CD14-positive monocyte (primary cell): ENCODE results near the gene FYB2. TPM values are rescaled to one million over a fixed set of nuclear protein-coding genes. Genes with fewer than 3 reads are reported as not detected.

Experiments
- DNase-seq, 3 donors: peaks; one replicate each; pipeline ENCODE4 v3.0.0-alpha.2; 2011 to 2022
- H2AFZ ChIP-seq: 2 replicates; pipeline ENCODE4 v1.6.0; 2012; ENCODE audit warnings: mild to moderate bottlenecking, low read depth, low read length, inconsistent platforms; ENCODE audit not compliant: insufficient read depth, poor library complexity, severe bottlenecking
- H3K27ac ChIP-seq, 2 donors: 1 replicate in 1 of 2; 2 replicates in 1 of 2; pipeline ENCODE4 v1.5.1; 2012 to 2013; ENCODE audit warnings: low read length in 2 of 2, control low read depth in 1 of 2, inconsistent platforms in 1 of 2, low read depth in 1 of 2, mild to moderate bottlenecking in 1 of 2
- H3K27me3 ChIP-seq, 2 donors: one replicate each; pipeline versions ENCODE4 v1.6.0 to v1.6.1; 2011 to 2013; ENCODE audit warnings: low read length in 2 of 2; ENCODE audit not compliant: control insufficient read depth in 2 of 2, insufficient read depth in 2 of 2
- H3K36me3 ChIP-seq, 2 donors: replicated peaks in 1 of 2; 1 replicate in 1 of 2; 2 replicates in 1 of 2; pipeline versions ENCODE4 v1.5.1 to v1.6.1; 2012 to 2013; ENCODE audit warnings: low read length in 2 of 2, control low read depth in 1 of 2, inconsistent platforms in 1 of 2, mild to moderate bottlenecking in 1 of 2; ENCODE audit not compliant: insufficient read depth in 2 of 2, control insufficient read depth in 1 of 2
- H3K4me1 ChIP-seq, 2 donors: 1 replicate in 1 of 2; 2 replicates in 1 of 2; pipeline versions ENCODE4 v1.5.1 to v1.6.1; 2012 to 2013; ENCODE audit warnings: low read length in 2 of 2, control low read depth in 1 of 2, inconsistent platforms in 1 of 2, mild to moderate bottlenecking in 1 of 2, moderate library complexity in 1 of 2; ENCODE audit not compliant: insufficient read depth in 2 of 2, control insufficient read depth in 1 of 2
- H3K4me2 ChIP-seq: replicated peaks from 2 replicates; pipeline ENCODE3; 2012; ENCODE audit warnings: low read length, moderate library complexity, mild to moderate bottlenecking; ENCODE audit not compliant: poor library complexity, severe bottlenecking; ENCODE audit errors: extremely low read depth
- H3K4me3 ChIP-seq, 3 experiments: fragments of 200-600 bp in 1 of 3; sonication (generic) in 1 of 3; replicated peaks in 1 of 3; 1 replicate in 2 of 3; 2 replicates in 1 of 3; pipeline ENCODE4 v1.5.1; 2011 to 2013; ENCODE audit warnings: low read length in 3 of 3, mild to moderate bottlenecking in 3 of 3, control low read depth in 2 of 3, low read depth in 2 of 3, inconsistent platforms in 1 of 3, moderate library complexity in 1 of 3
- H3K79me2 ChIP-seq: 2 replicates; pipeline ENCODE4 v1.6.0; 2012; ENCODE audit warnings: mild to moderate bottlenecking, control low read depth, inconsistent platforms, low read length, moderate library complexity; ENCODE audit not compliant: insufficient read depth
- H3K9ac ChIP-seq: 2 replicates; pipeline ENCODE4 v1.6.0; 2017; ENCODE audit warnings: low read length, mild to moderate bottlenecking; ENCODE audit not compliant: insufficient read depth, poor library complexity, severe bottlenecking
- H3K9me3 ChIP-seq, 2 donors: replicated peaks in 1 of 2; 1 replicate in 1 of 2; 2 replicates in 1 of 2; pipeline versions ENCODE4 v1.5.1 to v1.6.1; 2012 to 2013; ENCODE audit warnings: low read length in 2 of 2, control low read depth in 1 of 2; ENCODE audit not compliant: control insufficient read depth in 1 of 2, insufficient read depth in 1 of 2
- H4K20me1 ChIP-seq: 2 replicates; pipeline ENCODE4 v1.6.0; 2012; ENCODE audit warnings: mild to moderate bottlenecking, low read length, control low read depth, moderate library complexity; ENCODE audit not compliant: insufficient read depth
- H3K27ac Mint-ChIP-seq, 7 donors: one replicate each; pipeline ENCODE4 v1.8.0; 2020; ENCODE audit warnings: mild to moderate bottlenecking in 7 of 7, mixed read lengths in 7 of 7, moderate library complexity in 6 of 7, inconsistent platforms in 2 of 7
- H3K27me3 Mint-ChIP-seq, 3 donors: one replicate each; pipeline ENCODE4 v1.8.0; 2021 to 2022; ENCODE audit warnings: low read depth in 3 of 3, mild to moderate bottlenecking in 3 of 3, mixed read lengths in 3 of 3, moderate library complexity in 3 of 3, inconsistent platforms in 1 of 3
- H3K36me3 Mint-ChIP-seq, 2 donors: one replicate each; pipeline ENCODE4 v1.8.0; 2020; ENCODE audit warnings: mixed read lengths in 2 of 2, inconsistent platforms in 1 of 2, mild to moderate bottlenecking in 1 of 2
- H3K4me1 Mint-ChIP-seq: one replicate; pipeline ENCODE4 v1.8.0; 2020; ENCODE audit warnings: mild to moderate bottlenecking, mixed read lengths
- H3K4me3 Mint-ChIP-seq, 2 donors: one replicate each; pipeline ENCODE4 v1.8.0; 2020; ENCODE audit warnings: mild to moderate bottlenecking in 2 of 2, mixed read lengths in 2 of 2, moderate library complexity in 1 of 2
- H3K9me3 Mint-ChIP-seq, 7 donors: one replicate each; pipeline ENCODE4 v1.8.0; 2020 to 2022; ENCODE audit warnings: mixed read lengths in 7 of 7, mild to moderate bottlenecking in 6 of 7, moderate library complexity in 6 of 7, inconsistent platforms in 2 of 7
- CTCF ChIP-seq: fragments of 200-600 bp; IDR thresholded peaks from one replicate; pipeline ENCODE4 v1.8.0; 2022; ENCODE audit warnings: antibody characterized with exemption, mild to moderate bottlenecking
- WGBS: methylation state at CpG from one replicate; pipeline ENCODE4 v1.1.5; 2013; ENCODE audit warnings: missing lambda C conversion rate; ENCODE audit not compliant: insufficient coverage; 5-methylcytosine and 5-hydroxymethylcytosine counted together
- intact Hi-C, 2 donors: fragments of 100-400 bp; cut with micrococcal nuclease; formaldehyde crosslinking; loops; one replicate each; pipeline versions ENCODE4 v1.15.0 to v1.15.1; 2023
- polyA plus RNA-seq, 3 donors: library from polyadenylated mRNA; depleted of rRNA in 1 of 3; unstranded in 2 of 3; stranded (reverse) in 1 of 3; fragments of 300-500 nt in 2 of 3; fragments of >200 nt in 1 of 3; fragmentation: Illumina TruSeq in 2 of 3; gene quantifications; 1 replicate in 2 of 3; 2 replicates in 1 of 3; pipeline ENCODE4 v1.2.3, GENCODE V29; 2012 to 2021

FYB2 gene
- polyA plus RNA-seq, 3 donors = not detected

- Mint-ChIP-seq H3K36me3 (no peaks in the 10 kb centered on the region), H3K27ac (no peak overlapping the region)
Observed at GRCh38 chr1:56710646-56711045, 108.6 kb downstream of the FYB2 start.

GRCh38 chr1:56709995-56710394, 109.2 kb downstream of the FYB2 start:
- Mint-ChIP-seq H3K36me3 (no peaks in the 10 kb centered on the region), H3K4me1 (no peaks in the 10 kb centered on the region), H3K27ac (no peak overlapping the region), H3K4me3 (no peak overlapping the region), H3K27me3 (peaks cover 2 to 7% (median 6%) of the 10 kb centered on the region in 3 donors), H3K9me3 (no peaks in the 10 kb centered on the region)
- no peak overlapping the region for H3K4me2 ChIP-seq
- H3K9ac ChIP-seq = no peak overlapping the region
- H4K20me1 ChIP-seq = no peaks in the 10 kb centered on the region
- H2AFZ ChIP-seq = no peak overlapping the region
- H3K27ac ChIP-seq = no peak overlapping the region
- H3K27me3 ChIP-seq = no peaks in the 10 kb centered on the region
- H3K4me3 ChIP-seq = no peak overlapping the region
- no peak for DNase-seq
- no peak for TF ChIP-seq CTCF
- intact Hi-C loops = loop anchor here in 1 of 2 donors (10.0 kb wide), 1 partner anchor 1335 kb away; no protein-coding TSS in a partner anchor
- WGBS = 71% methylated on average over 1 of the region's 2 CpGs
- H3K9me3 ChIP-seq = no peaks in the 10 kb centered on the region
- no peaks in the 10 kb centered on the region for H3K36me3 ChIP-seq
- H3K79me2 ChIP-seq = no peaks in the 10 kb centered on the region
- no peaks in the 10 kb centered on the region for H3K4me1 ChIP-seq

More at GRCh38 chr1:56710646-56711045, 108.6 kb downstream of the FYB2 start:
- H3K9ac ChIP-seq = no peak overlapping the region
- H3K4me3 Mint-ChIP-seq = no peak overlapping the region
- H3K9me3 ChIP-seq = no peaks in the 10 kb centered on the region
- no peaks in the 10 kb centered on the region for H3K79me2 ChIP-seq
- no peaks in the 10 kb centered on the region for H3K36me3 ChIP-seq
- H2AFZ ChIP-seq = no peak overlapping the region
- H3K4me1 ChIP-seq = no peaks in the 10 kb centered on the region
- no peak overlapping the region for H3K27ac ChIP-seq
- no peak for TF ChIP-seq CTCF
- DNase-seq = no peak
- no peaks in the 10 kb centered on the region for H4K20me1 ChIP-seq
- no peaks in the 10 kb centered on the region for H3K27me3 ChIP-seq
- intact Hi-C loops = no loop called here
- H3K9me3 Mint-ChIP-seq = no peaks in the 10 kb centered on the region
- H3K27me3 Mint-ChIP-seq = peaks cover 2 to 6% (median 4%) of the 10 kb centered on the region in 3 donors
- no peak overlapping the region for H3K4me2 ChIP-seq
- no peak overlapping the region for H3K4me3 ChIP-seq
- H3K4me1 Mint-ChIP-seq = no peaks in the 10 kb centered on the region
